ENCODE results near the gene LSM2. TPM values are rescaled to one million over a fixed set of nuclear protein-coding genes. Genes with fewer than 3 reads are reported as not detected.

Gene LSM2
- total and polyA plus RNA-seq, 9 of the 15 experiments (the other 6 are each of a cell fraction or from before 2014, with no cell fraction given), result 154 to 407 (median 223) TPM

DNA sequence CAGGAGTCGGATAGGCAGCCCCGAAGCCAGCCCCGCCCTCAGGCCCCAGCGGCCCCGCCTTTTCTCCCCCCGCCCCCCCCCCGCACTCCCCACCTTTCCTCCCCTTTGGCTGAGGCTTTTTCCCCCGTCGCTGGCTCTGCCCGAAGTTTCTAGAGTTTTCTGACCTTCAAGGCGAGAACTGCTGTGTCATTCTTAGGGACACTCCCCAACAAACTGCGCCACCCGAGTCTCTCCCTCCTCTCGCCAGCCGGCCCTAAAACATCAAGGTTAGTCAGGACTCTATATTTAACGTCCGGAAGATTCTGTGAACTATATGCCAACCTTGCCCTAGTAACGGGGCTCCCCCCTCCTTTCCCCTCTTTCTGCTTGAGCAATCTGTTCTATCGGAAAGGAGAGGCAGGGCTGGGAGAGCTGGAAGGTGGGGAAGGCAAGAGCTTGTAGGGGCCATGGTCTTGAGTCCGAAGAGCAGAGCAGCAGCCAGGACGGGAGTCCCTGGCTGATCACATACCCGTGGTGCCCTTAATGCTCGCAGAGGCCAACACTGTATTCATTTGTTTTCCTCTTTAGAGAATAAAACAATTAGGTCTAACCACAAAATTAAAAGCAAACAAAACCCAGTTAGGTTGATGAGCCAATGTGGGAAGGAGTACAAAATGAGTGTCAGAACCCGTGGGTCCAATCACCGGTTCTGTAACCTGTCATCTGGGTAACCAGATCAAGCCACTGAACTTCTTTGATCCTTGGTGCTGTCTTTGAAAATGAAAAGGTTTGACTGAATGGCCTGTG lies 15.5 kb upstream of the LSM2 start (continued):
- TF ChIP-seq, protein P1, sequence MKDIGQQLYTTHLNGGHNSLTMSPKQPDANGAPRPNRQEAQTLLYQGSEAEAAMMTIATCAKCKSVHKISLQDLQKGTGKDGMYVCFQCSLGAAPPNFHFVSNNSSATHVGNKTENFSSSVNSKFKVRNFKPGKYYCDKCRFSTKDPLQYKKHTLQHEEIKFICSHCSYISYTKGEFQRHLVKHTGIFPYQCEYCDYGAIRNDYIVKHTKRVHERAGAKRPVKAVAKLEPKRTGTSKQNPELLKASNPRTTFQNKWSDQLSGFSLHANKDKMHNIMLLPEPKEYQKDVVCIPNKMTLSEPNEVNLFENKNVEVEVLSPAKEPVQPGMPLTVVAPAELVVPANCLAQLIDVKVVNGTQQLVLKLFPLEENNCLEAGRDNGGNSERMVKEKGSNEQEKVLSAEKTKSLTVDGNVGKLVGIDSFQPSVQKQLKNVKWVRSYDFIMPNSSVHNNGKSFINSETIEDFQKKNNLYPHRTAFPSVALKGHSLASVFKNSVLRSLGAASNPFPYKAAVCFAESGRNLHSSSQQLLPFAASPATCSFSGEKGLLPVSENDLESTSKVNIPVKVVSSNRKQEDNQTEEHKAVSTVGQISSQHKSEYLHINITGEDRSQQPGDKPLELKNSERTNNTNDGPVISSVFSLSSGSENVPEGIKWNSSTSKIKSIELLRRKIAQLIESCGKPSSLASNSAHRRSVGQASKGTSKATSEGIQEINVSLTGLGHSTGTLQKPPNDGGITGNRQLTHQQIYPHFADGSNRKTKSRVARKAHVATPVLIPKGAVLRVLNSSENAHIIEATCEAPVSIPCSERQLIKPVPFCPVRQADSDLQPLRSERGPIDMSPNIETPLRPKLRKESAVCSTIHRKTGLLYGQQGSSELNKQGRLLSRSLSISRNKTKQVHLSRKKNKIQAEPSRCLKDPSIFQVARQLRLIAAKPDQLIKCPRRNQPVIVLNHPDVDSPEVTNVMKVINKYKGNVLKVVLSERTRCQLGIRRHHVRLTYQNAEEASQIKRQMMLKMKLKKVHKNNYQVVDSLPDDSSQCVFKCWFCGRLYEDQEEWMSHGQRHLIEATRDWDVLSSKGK (CRISPR knock-in tag; IDR thresholded peaks at IDR 0.05), result peak; percentile 69; the same call in 1 of the 2 replicates
- TF ChIP-seq, protein P2, sequence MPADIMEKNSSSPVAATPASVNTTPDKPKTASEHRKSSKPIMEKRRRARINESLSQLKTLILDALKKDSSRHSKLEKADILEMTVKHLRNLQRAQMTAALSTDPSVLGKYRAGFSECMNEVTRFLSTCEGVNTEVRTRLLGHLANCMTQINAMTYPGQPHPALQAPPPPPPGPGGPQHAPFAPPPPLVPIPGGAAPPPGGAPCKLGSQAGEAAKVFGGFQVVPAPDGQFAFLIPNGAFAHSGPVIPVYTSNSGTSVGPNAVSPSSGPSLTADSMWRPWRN (IDR thresholded peaks at IDR 0.05; ENCODE audit: low read depth), result no peak
- TF ChIP-seq OTX1 (CRISPR knock-in tag; IDR thresholded peaks at IDR 0.05) (peak; percentile 40; the same call in 1 of the 2 replicates), ZEB2 (IDR thresholded peaks at IDR 0.05) (no peak), RBM15 (IDR thresholded peaks at IDR 0.05; ENCODE audit: insufficient read depth, low read length) (no peak), ZNF507 (tag; conservative IDR thresholded peaks at IDR 0.05) (no peak), KLF10 (CRISPR knock-in tag; IDR thresholded peaks at IDR 0.05) (peak; percentile 64; the same call in 1 of the 2 replicates), TEAD2 (tag; IDR thresholded peaks at IDR 0.05) (no peak), JUND (IDR thresholded peaks at IDR 0.05; ENCODE audit: borderline replicate concordance, low read depth, low read length) (peak; percentile 86), JUND (tag; IDR thresholded peaks at IDR 0.05; ENCODE audit: borderline replicate concordance, low read depth, low read length) (no peak; the same call in 1 of the 3 replicates), HLTF (IDR thresholded peaks at IDR 0.05) (no peak), DMBX1 (CRISPR knock-in tag; IDR thresholded peaks at IDR 0.05; ENCODE audit: borderline replicate concordance) (peak; percentile 49; the same call in 1 of the 2 replicates)
- TF ChIP-seq, protein P3, sequence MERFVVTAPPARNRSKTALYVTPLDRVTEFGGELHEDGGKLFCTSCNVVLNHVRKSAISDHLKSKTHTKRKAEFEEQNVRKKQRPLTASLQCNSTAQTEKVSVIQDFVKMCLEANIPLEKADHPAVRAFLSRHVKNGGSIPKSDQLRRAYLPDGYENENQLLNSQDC (CRISPR knock-in tag; IDR thresholded peaks at IDR 0.05), result no peak
- TF ChIP-seq, protein P4, sequence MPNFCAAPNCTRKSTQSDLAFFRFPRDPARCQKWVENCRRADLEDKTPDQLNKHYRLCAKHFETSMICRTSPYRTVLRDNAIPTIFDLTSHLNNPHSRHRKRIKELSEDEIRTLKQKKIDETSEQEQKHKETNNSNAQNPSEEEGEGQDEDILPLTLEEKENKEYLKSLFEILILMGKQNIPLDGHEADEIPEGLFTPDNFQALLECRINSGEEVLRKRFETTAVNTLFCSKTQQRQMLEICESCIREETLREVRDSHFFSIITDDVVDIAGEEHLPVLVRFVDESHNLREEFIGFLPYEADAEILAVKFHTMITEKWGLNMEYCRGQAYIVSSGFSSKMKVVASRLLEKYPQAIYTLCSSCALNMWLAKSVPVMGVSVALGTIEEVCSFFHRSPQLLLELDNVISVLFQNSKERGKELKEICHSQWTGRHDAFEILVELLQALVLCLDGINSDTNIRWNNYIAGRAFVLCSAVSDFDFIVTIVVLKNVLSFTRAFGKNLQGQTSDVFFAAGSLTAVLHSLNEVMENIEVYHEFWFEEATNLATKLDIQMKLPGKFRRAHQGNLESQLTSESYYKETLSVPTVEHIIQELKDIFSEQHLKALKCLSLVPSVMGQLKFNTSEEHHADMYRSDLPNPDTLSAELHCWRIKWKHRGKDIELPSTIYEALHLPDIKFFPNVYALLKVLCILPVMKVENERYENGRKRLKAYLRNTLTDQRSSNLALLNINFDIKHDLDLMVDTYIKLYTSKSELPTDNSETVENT (CRISPR knock-in tag; IDR thresholded peaks at IDR 0.05), result peak; percentile 68; the same call in 1 of the 2 replicates
- TF ChIP-seq, protein P5, sequence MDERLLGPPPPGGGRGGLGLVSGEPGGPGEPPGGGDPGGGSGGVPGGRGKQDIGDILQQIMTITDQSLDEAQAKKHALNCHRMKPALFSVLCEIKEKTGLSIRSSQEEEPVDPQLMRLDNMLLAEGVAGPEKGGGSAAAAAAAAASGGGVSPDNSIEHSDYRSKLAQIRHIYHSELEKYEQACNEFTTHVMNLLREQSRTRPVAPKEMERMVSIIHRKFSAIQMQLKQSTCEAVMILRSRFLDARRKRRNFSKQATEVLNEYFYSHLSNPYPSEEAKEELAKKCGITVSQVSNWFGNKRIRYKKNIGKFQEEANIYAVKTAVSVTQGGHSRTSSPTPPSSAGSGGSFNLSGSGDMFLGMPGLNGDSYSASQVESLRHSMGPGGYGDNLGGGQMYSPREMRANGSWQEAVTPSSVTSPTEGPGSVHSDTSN (CRISPR knock-in tag; IDR thresholded peaks at IDR 0.05; ENCODE audit: low read depth), result no peak
- TF ChIP-seq, protein P5 (tag; conservative IDR thresholded peaks at IDR 0.05; ENCODE audit: low read depth), result 0 out of 2 replicates have a peak, but pooled peaks have one; percentile 7
